Measurements from ENCODE around the gene CPNE7. TPM values are rescaled to one million over a fixed set of nuclear protein-coding genes. Genes with fewer than 3 reads are reported as not detected.

The CPNE7 gene
- total and polyA plus RNA-seq, 2 of the 8 experiments (the other 6 are each of a cell fraction or from before 2014, with no cell fraction given) = 10.0 to 23.7 TPM

- FAIRE-seq = no peak
- POLR2A ChIA-PET (ENCODE audit: partially characterized antibody) = interaction anchor here (0.7 to 1.8 kb wide), 13 partner anchors 10 to 108 kb away, joined by 3 to 8 read pairs (median 3); partner anchors contain the start of genes CDK10 and CHMP1A
These were observed 26.9 kb downstream of the CPNE7 start for GRCh38 chr16:89602273-89602951.

More at GRCh38 chr16:89602273-89602951, 26.9 kb downstream of the CPNE7 start:
- H3K79me2 ChIP-seq (ENCODE audit: control insufficient read depth in 1 of 2, insufficient read depth in 2 of 2, low read length in 2 of 2) = no peaks in the 10 kb centered on the region
- no peak overlapping the region for H2AFZ ChIP-seq (ENCODE audit: low read length)
- WGBS, 2 experiments (ENCODE audit: extremely low coverage in 1 of 2, insufficient coverage in 1 of 2, insufficient read length in 1 of 2, insufficient replicate concordance in 2 of 2, low coverage in 1 of 2, low lambda C conversion rate in 2 of 2, missing lambda C conversion rate in 1 of 2) = 38% methylated on average over 21 of the region's 22 CpGs; no CpG with 5 or more reads in 1 of the 2 experiments
- peak in 1 of 2 experiments; percentile 74 for DNase-seq (ENCODE audit: low read depth in 1 of 2, low spot score in 2 of 2)
- peak overlapping the region in 1 of 2 experiments; percentile 62; a peak in 3 of 4 replicates for H3K4me2 ChIP-seq (ENCODE audit: insufficient read depth in 1 of 2, low read depth in 2 of 2, low read length in 2 of 2)
- CTCF ChIA-PET (ENCODE audit: partially characterized antibody) = interaction anchor here (0.9 to 4.8 kb wide), 9 partner anchors 9 to 98 kb away, joined by 3 to 56 read pairs (median 5); partner anchors contain the start of gene DPEP1
- H3K23ac ChIP-seq (ENCODE audit: insufficient read length) = no peak overlapping the region
- no peak overlapping the region for H3K27ac ChIP-seq (ENCODE audit: low read depth, low read length)
- H3K14ac ChIP-seq (ENCODE audit: insufficient read length) = no peak overlapping the region
- peak overlapping the region in 1 of 4 experiments; percentile 15; a peak in 2 of 8 replicates for H3K4me3 ChIP-seq (ENCODE audit: extremely low read depth in 1 of 4, insufficient read depth in 2 of 4, low read depth in 3 of 4, low read length in 4 of 4)
- H3K4ac ChIP-seq (replicated peaks; ENCODE audit: insufficient read length, low read depth, low read length) = no peak overlapping the region
- no peak overlapping the region for H2BK120ac ChIP-seq (replicated peaks; ENCODE audit: low read depth, low read length)
- no peaks in the 10 kb centered on the region for H3K36me3 ChIP-seq (ENCODE audit: control insufficient read depth in 2 of 4, insufficient read depth in 4 of 4, low read length in 3 of 4)
- H3K23me2 ChIP-seq (ENCODE audit: low read depth, low read length) = peaks cover 2% of the 10 kb centered on the region
- H2AK5ac ChIP-seq (ENCODE audit: low read depth, low read length) = no peak overlapping the region
- H4K8ac ChIP-seq (ENCODE audit: extremely low read depth, insufficient read depth, low read length) = peak overlapping the region; percentile 3; the same call in 1 of the 2 replicates
- no peak overlapping the region for H4K5ac ChIP-seq (ENCODE audit: insufficient read length, low read depth, low read length)
- H3K4me1 ChIP-seq (replicated peaks in 1 of 4; ENCODE audit: control insufficient read depth in 3 of 4, insufficient read depth in 4 of 4, low read length in 3 of 4) = peaks cover 0 to 11% (median 9%) of the 10 kb centered on the region in 4 experiments; a peak in 5 of 7 replicates
- H3K9ac ChIP-seq (replicated peaks in 1 of 4; ENCODE audit: extremely low read depth in 1 of 4, low read depth in 3 of 4, low read length in 3 of 4) = no peak overlapping the region
- 0 out of 2 replicates have a peak overlapping the region, but pooled peaks have one; percentile 40 for H2BK15ac ChIP-seq (ENCODE audit: low read length)
- H4K91ac ChIP-seq (replicated peaks; ENCODE audit: insufficient read length, low read length) = peak overlapping the region; percentile 65
- H3K79me1 ChIP-seq (ENCODE audit: low read depth, low read length) = no peaks in the 10 kb centered on the region
- peaks cover 0 to 6% of the 10 kb centered on the region in 2 experiments for H4K20me1 ChIP-seq (replicated peaks in 1 of 2; ENCODE audit: control insufficient read depth in 1 of 2, insufficient read depth in 2 of 2, low read length in 2 of 2)
- H2BK5ac ChIP-seq (ENCODE audit: low read depth, low read length) = peak overlapping the region; percentile 3; the same call in 1 of the 2 replicates
- H3K18ac ChIP-seq (ENCODE audit: extremely low read depth, low read length) = no peak overlapping the region
- no peak for TF ChIP-seq BCL11A (IDR thresholded peaks at IDR 0.05; ENCODE audit: low read depth in 2 of 2, low read length in 2 of 2)
- peak; percentile 69 for TF ChIP-seq TAF1 (IDR thresholded peaks at IDR 0.05; ENCODE audit: low read depth, low read length)
- TF ChIP-seq POLR2A (IDR thresholded peaks at IDR 0.05; ENCODE audit: control extremely low read depth in 1 of 2, low read depth in 2 of 2, low read length in 2 of 2) = peak in 1 of 2 experiments; percentile 43; a peak in 1 of 3 replicates
- peak; percentile 65; the same call in 1 of the 2 replicates for TF ChIP-seq TBP (IDR thresholded peaks at IDR 0.05; ENCODE audit: low read depth, low read length)
- no peaks in the 10 kb centered on the region; a peak in 1 of 7 replicates for H3K27me3 ChIP-seq (replicated peaks in 1 of 4; ENCODE audit: control insufficient read depth in 3 of 4, extremely low read depth in 1 of 4, insufficient read depth in 3 of 4, low read length in 3 of 4)
- peak overlapping the region; percentile 6; the same call in 1 of the 2 replicates for H2BK12ac ChIP-seq (ENCODE audit: low read depth, low read length)
- H3K56ac ChIP-seq (replicated peaks; ENCODE audit: insufficient read length, low read depth, low read length) = no peak overlapping the region
- H3K9me3 ChIP-seq (ENCODE audit: insufficient read depth in 2 of 2, low read depth in 1 of 2, low read length in 1 of 2) = no peaks in the 10 kb centered on the region
- H2BK20ac ChIP-seq (ENCODE audit: low read length) = no peak overlapping the region; the same call in 1 of the 2 replicates

Data from H1 (cell line).